GM20000 (cell line): ENCODE results near the gene UBAC2.

ENCODE experiments used
- DNase-seq: peaks from one replicate; pipeline ENCODE4 v3.0.0; 2012; ENCODE audit warnings: low spot score
- TF ChIP-seq, protein P1 (sequence below): IDR thresholded peaks from 2 replicates; pipeline ENCODE4 v1.5.1; 2012; ENCODE audit warnings: mild to moderate bottlenecking, control low read depth; ENCODE audit errors: extremely low read depth, missing control alignments

Gene UBAC2

DNA sequence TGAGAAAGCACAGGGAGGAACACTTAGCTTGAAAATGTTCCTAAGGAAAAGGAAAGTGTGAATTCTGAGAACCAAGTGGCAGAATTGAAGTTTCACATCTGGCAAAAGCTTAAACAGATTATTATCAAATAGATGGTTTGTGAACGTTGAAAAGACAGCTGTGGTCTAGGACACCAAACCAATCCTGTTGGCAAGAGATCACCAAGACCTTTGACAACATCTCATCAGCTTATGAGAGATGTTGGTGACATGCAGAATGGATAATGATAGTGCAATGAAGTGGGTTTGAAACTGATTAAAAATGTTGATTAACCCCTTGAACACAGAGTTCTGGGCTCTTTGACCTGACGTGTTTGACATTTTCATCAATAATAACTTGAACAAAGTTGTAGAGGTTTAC lies 181.1 kb downstream of the UBAC2 start:
- TF ChIP-seq, protein P1, sequence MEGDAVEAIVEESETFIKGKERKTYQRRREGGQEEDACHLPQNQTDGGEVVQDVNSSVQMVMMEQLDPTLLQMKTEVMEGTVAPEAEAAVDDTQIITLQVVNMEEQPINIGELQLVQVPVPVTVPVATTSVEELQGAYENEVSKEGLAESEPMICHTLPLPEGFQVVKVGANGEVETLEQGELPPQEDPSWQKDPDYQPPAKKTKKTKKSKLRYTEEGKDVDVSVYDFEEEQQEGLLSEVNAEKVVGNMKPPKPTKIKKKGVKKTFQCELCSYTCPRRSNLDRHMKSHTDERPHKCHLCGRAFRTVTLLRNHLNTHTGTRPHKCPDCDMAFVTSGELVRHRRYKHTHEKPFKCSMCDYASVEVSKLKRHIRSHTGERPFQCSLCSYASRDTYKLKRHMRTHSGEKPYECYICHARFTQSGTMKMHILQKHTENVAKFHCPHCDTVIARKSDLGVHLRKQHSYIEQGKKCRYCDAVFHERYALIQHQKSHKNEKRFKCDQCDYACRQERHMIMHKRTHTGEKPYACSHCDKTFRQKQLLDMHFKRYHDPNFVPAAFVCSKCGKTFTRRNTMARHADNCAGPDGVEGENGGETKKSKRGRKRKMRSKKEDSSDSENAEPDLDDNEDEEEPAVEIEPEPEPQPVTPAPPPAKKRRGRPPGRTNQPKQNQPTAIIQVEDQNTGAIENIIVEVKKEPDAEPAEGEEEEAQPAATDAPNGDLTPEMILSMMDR, result no peak
- DNase-seq, result no peak

DNA sequence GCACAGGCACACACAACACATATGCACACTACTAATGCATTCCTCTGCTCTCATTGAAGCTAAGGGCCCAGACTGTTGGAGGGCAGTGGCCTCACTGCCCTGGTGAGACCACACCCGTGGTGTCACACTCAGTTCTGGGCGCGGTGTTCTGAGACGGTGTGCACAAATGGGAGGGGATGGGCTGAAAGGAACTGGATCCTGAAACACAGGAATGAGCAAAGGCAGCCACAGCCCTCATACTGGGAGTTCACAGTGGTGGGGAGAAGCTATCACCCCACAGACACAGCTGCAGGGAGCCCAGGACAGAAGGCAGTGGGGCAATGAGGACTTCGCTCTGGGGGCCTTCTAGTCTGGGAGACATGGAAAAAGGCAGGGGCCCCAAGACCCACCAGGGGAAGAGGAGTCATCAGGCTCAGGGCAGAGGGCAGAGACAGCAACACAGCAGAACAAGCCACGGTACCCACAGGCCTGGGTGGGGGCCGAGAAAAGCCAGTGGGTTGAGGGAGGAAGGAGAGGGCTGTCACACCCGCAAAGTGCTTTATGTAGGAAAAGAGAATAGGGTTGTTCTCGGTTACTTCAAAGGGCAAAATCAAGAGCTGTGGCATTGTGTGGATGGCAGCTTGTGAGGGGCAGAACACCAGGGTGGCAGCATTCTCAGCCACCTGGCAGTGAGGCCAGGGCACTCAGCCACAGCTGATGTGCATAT lies 181.9 kb downstream of the UBAC2 start:
- DNase-seq, result no peak
- TF ChIP-seq, protein P1, result no peak

DNA sequence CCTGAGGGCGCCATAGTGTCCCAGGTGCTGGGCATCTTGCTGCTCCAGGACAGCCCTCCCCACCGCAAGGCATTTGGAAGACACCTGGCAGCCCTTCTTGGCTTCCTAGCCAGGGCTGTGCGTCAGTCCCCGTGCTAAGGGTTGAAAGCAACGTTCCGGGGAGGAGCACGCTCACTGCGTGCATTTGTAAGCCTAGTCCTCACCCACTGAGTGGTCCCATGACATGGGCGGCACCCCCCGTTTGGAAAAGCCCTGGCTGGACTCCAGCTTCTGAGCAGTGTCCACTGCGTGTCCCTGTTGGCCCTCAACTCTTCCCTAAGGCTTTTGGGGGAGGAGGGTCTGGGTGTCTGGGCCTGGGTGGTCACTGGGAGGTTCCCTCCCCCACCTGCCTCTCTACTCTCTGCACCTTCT lies 182.9 kb downstream of the UBAC2 start:
- no peak for DNase-seq
- TF ChIP-seq, protein P1, result no peak

DNA sequence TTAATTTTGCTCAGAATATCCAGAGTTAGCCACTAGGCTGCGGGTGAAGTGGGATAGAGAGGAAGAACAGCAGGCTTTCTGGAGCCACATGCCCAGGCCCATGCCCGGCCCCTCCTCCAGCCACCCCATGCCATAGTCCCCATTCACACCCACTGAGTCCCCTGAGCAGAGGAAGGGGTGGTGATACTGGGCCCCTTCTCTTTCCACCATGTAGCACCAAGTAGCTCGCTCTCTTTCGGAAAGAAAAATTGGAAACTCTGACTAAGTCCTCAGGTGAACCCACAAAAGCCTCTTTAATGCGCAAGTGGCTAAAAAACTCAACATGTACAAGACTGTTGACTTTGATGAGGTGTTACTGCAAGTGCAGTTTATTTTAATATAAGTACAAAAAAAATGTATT lies 183.3 kb downstream of the UBAC2 start:
- TF ChIP-seq, protein P1, result no peak
- no peak for DNase-seq

DNA sequence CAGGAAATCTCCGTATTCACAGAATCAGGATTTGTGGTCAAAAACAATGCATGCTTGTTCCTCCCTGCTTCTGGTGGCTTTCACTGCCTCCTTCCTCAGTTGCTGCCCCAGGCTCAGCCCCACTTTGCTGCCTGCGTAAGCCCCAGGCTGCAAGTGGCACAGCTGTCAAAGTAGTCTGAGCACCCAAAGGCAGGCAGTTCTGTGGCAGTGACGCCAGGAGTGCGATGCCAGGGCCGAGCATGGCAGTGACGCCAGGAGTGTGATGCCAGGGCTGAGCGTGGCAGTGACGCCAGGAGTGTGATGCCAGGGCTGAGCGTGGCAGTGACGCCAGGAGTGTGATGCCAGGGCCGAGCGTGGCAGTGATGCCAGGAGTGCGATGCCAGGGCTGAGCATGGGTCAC lies 183.8 kb downstream of the UBAC2 start:
- DNase-seq, result no peak
- TF ChIP-seq, protein P1, result no peak

DNA sequence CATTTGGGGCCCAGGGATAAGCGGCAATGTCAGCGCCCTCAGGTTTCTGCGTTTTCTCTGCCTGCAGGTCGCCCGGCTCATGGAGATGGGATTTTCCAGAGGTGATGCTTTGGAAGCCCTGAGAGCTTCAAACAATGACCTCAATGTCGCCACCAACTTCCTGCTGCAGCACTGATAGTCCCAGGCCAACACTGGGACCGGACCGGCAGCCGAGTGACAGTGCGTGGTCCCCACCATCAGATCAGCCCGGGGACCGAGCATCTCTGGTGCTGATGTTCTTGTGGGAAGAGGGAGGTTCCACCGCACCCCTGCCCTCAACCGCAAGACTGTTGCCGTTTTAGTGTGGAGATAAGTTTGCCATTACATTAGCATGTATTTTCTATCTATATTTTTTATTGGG lies 184.5 kb downstream of the UBAC2 start:
- TF ChIP-seq, protein P1, result no peak
- no peak for DNase-seq

DNA sequence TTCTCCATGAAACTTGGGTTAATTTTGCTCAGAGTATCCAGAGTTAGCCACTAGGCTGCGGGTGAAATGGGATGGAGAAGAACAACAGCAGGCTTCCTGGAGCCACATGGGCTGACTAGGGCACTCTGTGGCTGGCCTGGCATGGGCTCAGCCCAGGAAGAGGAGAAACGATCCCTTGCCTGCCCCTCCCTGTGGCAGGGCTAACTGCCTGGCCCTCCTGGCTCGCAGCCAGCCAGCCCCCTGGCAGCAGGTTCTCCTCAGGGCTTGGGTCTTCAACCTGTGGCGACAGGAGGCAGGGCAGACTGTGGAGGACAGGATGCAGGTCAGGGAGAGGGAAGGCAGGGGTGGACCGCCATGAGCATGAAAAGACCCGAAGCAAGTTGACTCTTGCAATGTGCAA lies 185.3 kb downstream of the UBAC2 start:
- TF ChIP-seq, protein P1, result no peak
- DNase-seq, result no peak
